T-helper 1 cell treated with Interleukin-12 subunit alpha and Interleukin-12 subunit beta and Interleukin-4 antibody, amounts not matched to agents 30 ng/mL and 1 ng/mL, for 36 hours (primary cell): ENCODE results near the gene CTNNA2. TPM values are rescaled to one million over a fixed set of nuclear protein-coding genes. Genes with fewer than 3 reads are reported as not detected.
"Not testable (repeated sequence)": the region's sequence is repeated elsewhere in the genome, so short reads cannot be mapped to it uniquely, and the experiment has no call there.

Experiments
- intact Hi-C: fragments of 100-400 bp; cut with micrococcal nuclease; formaldehyde crosslinking; loops from one replicate; pipeline ENCODE4 v1.15.1; 2024
- total RNA-seq: library from RNA; stranded (reverse); gene quantifications from 2 replicates; pipeline ENCODE4 v1.2.3, GENCODE V29; 2022

The CTNNA2 gene
- total RNA-seq, 1 donor from 2014 or later, result not detected

DNA sequence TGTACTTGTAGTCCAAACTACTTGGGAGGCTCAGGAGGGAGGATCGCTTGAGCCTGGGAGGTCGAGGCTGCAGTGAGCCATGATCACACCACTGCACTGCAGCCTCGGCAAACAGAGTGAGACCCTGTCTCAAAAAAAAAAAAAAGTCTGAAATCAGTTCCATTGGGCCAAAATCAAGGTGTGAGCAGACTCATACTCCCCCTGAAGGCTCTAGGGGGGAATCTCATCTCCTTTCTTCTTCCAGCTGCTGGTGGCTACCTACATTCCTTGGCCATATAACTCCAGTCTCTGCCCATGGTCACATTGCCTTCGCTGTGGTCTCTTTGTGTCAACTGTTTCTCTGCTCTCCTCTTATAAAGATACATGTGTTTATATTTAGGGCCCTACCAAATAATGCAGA lies 557.7 kb downstream of the CTNNA2 start:
- intact Hi-C loops, result no loop called here

DNA sequence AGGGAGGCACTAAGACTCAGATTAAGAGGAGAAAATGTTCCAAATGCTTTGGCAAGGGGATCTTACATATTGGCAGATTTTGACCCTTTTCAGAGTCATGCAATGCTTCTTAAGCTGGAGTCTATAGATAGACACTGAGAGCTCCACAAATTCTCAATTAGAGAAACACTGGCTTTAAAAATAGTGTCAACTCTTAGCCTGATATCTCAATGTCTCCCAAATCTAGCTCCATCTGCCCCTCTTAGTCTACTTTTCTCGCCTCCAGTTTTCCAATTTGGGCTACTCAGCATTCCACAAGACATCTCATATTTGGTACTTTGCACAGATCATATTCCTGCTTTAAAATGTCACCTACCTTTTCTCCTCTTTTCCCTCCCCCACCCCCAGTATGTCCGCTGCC lies 559.1 kb downstream of the CTNNA2 start:
- intact Hi-C loops, result no loop called here

DNA sequence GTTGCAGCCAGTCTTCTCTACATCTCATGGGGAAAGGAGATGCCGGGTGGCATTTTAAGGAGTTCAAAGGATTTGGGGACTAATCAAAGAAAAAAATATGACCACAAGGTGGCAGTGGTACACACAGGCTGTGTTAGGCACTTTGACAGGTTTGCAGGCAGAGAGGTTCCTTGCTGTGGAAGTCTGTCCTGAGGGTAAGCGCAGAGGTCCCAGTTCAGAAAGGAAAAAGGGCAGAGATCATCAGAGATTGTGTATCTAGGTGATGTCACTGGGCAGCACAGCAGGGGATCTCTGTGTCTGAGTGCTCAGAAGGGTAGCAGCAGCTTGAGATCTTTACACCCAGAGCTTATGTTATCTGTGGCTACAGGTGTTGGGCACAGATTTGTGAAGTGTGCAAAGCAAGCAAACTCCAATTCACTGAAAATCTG lies 560.3 kb downstream of the CTNNA2 start:
- intact Hi-C loops, result no loop called here

DNA sequence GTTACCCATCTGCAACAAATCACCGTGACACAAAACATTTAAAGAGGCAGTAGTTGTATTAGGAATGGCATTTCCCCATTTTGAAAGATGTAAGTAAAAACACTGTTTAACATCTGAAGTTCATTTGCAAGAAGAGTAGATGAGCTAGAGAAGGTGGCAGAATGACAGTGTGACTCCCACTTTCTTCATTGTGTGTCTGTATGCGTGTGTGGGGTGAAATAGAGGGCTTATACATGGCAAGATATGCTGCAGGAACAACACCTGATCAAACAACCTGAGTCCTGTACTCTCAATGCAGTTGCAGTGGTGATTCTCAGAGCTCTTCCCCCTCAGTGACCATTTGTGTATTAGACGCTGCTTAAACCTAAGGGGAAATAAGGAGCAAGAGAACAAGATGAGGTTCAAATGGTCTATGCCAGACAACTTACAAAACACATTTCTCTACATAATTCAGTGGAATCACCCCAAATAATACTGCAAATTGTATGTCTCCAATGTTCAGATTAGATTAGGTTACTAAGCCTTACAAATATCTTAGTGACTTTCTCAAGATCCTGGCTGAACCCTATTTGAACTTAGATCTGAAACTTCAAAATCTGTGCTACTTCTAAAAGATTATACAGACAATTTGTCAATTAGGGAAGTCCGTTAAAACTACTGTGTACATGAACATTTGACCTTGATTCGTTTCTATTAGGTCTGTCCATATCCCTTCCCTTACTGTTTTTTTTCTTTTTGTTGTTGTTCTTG lies 561.6 kb downstream of the CTNNA2 start:
- intact Hi-C loops, result no loop called here

- intact Hi-C loops, result no loop called here
Observed at GRCh38 chr2:80075719-80076118, 562.9 kb downstream of the CTNNA2 start.

GRCh38 chr2:80078290-80079036 lies 565.6 kb downstream of the CTNNA2 start:
- intact Hi-C loops, result no loop called here

DNA sequence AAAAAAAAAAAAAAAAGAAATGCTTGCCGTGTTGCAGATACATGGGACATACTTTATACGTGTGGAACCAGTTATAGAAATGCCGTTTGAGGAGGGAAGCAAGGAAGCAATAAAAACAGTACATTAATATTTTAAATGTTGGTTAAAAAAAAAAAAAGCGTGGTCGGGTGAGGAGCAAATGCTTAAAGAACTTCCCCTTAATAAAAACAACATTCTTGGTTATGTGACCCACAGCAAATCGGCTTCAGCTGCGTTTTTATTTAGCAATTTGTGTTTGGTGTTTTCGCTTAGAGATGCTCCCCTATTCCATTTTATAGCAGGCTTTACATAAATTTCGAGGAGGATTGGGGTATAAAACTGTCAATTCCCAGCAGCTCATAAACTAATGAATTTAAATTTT lies 568.1 kb downstream of the CTNNA2 start:
- intact Hi-C loops, result no loop called here

- intact Hi-C loops, result no loop called here
Observed at GRCh38 chr2:80086831-80087230, 574.0 kb downstream of the CTNNA2 start.

DNA sequence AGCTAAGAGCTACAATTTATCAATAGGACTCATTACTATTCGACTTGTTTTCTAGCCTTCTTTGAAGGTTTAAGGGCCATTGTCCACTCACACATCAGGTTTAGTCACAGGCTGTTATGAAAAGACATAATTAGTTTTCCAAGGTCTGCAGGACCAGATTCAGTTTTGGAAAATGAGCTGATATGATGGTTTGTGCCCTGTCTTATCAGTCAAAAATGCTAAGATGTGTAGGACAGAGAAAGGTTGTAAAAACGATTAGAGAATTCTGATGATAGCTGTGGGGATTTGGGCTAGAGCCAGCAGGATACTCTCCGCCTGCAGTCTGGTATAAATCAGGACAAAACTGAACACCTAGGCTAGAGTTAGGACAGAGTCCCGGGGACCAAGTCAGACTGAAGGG lies 578.4 kb downstream of the CTNNA2 start:
- intact Hi-C loops, result no loop called here

DNA sequence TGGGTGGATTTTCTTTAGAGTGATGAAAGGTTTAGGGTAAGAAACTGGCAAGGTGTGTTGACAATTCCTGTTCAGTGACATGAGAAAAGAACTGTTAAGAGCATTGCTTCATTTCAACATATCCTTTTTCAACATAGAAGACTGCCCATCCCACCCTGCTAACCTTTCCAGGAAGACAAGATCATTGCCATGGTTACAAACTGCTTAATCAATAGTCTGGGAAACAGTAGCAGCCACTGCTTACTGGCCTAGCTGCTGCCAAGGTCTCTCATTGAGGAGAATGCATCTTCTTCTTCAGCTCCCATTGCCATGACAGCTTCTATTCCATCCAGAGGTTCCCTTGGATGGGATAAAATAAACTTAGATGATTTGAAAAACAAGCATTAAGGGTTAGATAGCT lies 579.6 kb downstream of the CTNNA2 start:
- intact Hi-C loops, result no loop called here

DNA sequence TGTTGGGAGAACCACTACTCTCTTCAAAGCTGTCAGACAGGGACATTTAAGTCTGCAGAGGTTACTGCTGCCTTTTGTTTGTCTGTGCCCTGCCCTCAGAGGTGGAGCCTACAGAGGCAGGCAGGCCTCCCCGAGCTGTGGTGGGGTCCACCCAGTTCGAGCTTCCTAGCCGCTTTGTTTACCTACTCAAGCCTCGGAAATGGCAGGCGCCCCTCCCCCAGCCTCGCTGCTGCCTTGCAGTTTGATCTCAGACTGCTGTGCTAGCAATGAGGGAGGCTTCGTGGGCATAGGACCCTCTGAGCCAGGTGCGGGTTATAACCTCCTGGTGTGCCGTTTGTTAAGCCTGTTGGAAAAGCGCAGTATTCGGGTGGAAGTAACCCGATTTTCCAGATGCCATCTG lies 585.7 kb downstream of the CTNNA2 start:
- intact Hi-C loops, result not testable (repeated sequence)

DNA sequence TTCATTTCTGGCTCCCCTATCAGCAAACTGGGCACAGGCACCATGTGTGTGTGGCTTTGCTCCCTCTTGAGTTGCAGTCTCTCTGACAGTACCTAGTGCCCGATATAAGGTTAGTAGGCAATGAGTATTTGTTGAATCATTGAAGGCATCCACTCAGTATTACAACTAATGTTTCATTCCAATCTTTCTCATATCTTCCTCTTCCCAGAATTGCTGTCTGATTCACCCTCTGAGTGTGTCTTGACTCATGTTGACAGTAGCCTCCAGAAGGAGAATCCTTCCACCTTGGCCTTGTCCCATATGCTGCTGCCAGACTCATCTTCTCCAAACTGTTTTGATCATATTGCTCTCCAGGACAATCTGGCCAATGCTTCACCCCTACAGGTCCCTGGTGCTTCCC lies 589.2 kb downstream of the CTNNA2 start:
- intact Hi-C loops, result no loop called here

GRCh38 chr2:80105015-80105640 lies 592.3 kb downstream of the CTNNA2 start:
- intact Hi-C loops, result no loop called here

- intact Hi-C loops, result no loop called here
Observed at GRCh38 chr2:80111185-80111584, 598.3 kb downstream of the CTNNA2 start.

DNA sequence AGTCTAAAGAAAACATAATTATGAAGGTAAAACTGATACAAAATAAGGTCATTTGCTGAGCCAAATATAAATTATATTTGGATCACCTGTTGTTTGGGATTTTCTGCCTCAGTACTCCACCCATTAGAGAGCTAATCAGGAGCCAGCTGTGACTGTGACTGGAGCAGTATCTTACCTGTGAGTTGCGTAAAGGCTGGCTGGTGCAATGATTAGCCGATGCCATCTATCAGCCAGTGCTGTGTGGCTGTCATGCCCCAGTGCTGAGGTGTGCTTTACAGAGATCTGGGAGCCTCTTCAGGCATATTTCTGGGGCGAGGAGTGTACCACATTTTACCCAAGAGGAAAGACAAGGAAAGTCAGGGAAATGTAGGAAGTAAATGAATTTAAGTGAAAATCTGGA lies 599.9 kb downstream of the CTNNA2 start:
- intact Hi-C loops, result no loop called here

- intact Hi-C loops, result no loop called here
Observed at GRCh38 chr2:80113399-80113798, 600.5 kb downstream of the CTNNA2 start.

GRCh38 chr2:80114812-80115211 lies 602.0 kb downstream of the CTNNA2 start:
- intact Hi-C loops, result no loop called here

DNA sequence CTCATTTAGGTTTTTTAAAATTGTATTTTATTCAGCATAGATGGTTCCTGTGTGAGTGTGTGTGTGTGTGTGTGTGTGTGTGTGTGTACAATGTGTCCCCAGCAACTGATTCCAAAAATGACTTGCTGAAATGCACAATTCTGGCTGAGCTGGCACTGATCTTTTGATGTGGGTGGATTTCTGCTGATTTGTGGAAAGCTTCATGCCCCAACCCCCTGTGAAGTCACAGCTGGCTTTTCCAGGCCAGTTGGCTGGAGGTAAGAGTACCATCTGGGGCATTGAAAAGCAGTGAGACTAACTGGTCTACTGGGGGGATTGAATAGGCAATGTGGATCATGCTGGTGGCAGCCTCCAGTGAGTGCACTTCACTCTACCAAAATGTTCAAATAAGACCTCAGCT lies 604.5 kb downstream of the CTNNA2 start:
- intact Hi-C loops, result no loop called here

GRCh38 chr2:80120866-80121265 lies 608.0 kb downstream of the CTNNA2 start:
- intact Hi-C loops, result no loop called here

DNA sequence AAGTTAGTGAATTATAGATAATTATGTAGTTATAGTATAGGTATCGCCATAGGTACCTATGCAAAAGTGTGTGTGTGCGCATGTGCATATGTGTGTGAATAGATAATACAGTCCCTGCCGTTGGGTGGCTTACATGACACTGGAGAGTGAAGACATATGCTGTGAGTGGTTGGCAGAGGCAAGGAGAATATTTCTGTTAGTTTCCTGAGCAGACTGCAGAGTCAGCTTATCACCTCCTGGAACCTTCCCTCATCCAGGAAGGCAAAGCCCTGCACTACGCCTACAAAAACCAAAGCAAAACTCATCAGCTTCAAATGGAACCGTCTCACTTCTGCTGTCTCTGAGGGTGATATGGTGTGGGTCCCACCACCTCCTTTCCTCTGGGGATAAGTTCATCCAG lies 609.8 kb downstream of the CTNNA2 start:
- intact Hi-C loops, result no loop called here

DNA sequence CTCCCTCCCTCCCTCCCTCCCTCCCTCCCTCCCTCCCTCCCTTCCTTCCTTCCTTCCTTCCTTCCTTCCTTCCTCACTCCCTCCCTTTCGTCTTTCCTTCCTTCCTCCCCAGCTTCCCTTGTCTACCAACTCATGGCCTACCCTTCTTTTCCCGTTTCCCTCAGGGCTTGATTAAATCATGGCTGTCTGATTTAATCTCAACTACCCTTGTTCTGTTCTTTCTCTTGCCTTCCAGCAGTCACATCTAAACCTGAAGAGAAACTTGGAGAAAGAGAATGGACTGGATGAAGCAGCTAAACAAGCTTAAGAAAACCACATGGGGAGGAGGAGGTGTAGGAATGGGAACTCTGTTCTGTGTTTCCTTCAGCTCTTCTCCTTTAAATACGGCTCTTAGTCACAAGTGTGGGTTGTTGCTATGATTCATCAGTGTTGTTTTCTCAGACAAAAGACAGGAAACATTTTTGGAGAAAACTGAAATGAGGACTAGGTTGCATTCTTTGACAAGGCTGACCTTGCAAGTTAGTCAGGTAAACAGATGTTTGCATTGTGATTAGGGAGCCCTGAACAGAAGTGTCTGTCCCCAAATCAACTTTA lies 613.8 kb downstream of the CTNNA2 start:
- intact Hi-C loops, result no loop called here

DNA sequence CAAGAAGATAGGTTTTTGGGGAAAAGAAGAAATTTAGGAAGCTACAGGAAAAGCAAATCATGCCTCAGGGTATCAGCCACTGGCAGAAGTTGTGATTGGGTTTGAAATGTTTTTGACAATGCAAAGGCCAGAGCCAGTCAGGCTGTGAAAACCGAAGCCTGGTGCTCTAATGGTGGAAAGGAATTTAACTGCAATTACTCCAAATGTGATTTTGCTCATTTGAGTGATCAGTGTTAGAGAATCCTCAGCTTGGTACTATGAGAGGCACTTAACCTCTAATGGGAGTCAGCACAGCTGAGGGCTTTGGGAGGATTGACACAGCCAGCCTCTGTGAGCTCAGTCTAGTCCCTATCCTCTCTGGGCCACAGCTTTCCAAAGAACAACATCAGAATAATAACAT lies 615.2 kb downstream of the CTNNA2 start:
- intact Hi-C loops, result no loop called here
